GM23338 (cell line): ENCODE data around the gene EGFR. TPM values are rescaled to one million over a fixed set of nuclear protein-coding genes. Genes with fewer than 3 reads are reported as not detected.

ENCODE experiments used
- ATAC-seq: fragments of 200-7000 bp; cut with Tn5 transposase; 3 replicates; pipeline ENCODE4 v1.9.1; 2020
- DNase-seq: peaks from one replicate; pipeline ENCODE4 v3.0.0-alpha.2; 2015; ENCODE audit warnings: low spot score
- H2AFZ ChIP-seq: fragments of 200-600 bp; sonication (generic); 2 replicates; pipeline ENCODE4 v1.8.0; 2016; ENCODE audit warnings: antibody characterized with exemption, mild to moderate bottlenecking, moderate library complexity
- H3F3A ChIP-seq: fragments of 200-600 bp; sonication (generic); replicated peaks from 2 replicates; pipeline ENCODE4 v1.8.0; 2017; ENCODE audit warnings: antibody characterized with exemption, mixed run types, low read depth
- H3K27ac ChIP-seq: fragments of 200-600 bp; sonication (generic); 2 replicates; pipeline ENCODE4 v1.6.1; 2016; ENCODE audit warnings: low read depth
- H3K27me3 ChIP-seq: fragments of 200-600 bp; sonication (generic); 2 replicates; pipeline ENCODE4 v1.8.0; 2016; ENCODE audit warnings: mild to moderate bottlenecking, mixed run types, moderate library complexity; ENCODE audit not compliant: insufficient read depth
- H3K36me3 ChIP-seq: fragments of 200-600 bp; sonication (generic); 2 replicates; pipeline ENCODE4 v1.8.0; 2016; ENCODE audit warnings: mild to moderate bottlenecking; ENCODE audit not compliant: insufficient read depth
- H3K4me1 ChIP-seq: fragments of 200-600 bp; sonication (generic); 2 replicates; pipeline ENCODE4 v1.8.0; 2016; ENCODE audit warnings: mild to moderate bottlenecking, moderate library complexity; ENCODE audit not compliant: insufficient read depth
- H3K4me2 ChIP-seq: fragments of 200-600 bp; sonication (generic); 2 replicates; pipeline ENCODE4 v1.7.1; 2017; ENCODE audit warnings: mixed run types
- H3K4me3 ChIP-seq: fragments of 200-600 bp; sonication (generic); 2 replicates; pipeline ENCODE4 v1.6.1; 2016; ENCODE audit warnings: mixed run types
- H3K79me2 ChIP-seq: fragments of 200-600 bp; sonication (generic); replicated peaks from 2 replicates; pipeline ENCODE4 v1.8.0; 2017; ENCODE audit warnings: mild to moderate bottlenecking; ENCODE audit not compliant: insufficient read depth
- H3K9me2 ChIP-seq: fragments of 200-600 bp; sonication (generic); 2 replicates; pipeline ENCODE4 v1.8.0; 2017; ENCODE audit not compliant: insufficient read depth
- H4K20me1 ChIP-seq: fragments of 200-600 bp; sonication (generic); replicated peaks from 2 replicates; pipeline ENCODE4 v1.8.0; 2017; ENCODE audit warnings: mild to moderate bottlenecking; ENCODE audit not compliant: insufficient read depth
- H3K27ac Mint-ChIP-seq: 2 replicates; pipeline ENCODE4 v1.8.0; 2020; ENCODE audit warnings: inconsistent platforms, mild to moderate bottlenecking, moderate library complexity, mixed read lengths
- H3K27me3 Mint-ChIP-seq: 3 replicates; pipeline ENCODE4 v1.8.0; 2022; ENCODE audit warnings: low read depth, mild to moderate bottlenecking, moderate library complexity, mixed read lengths, inconsistent platforms; ENCODE audit not compliant: insufficient read depth, poor library complexity
- H3K36me3 Mint-ChIP-seq: 3 replicates; pipeline ENCODE4 v1.8.0; 2021; ENCODE audit warnings: low read depth, mild to moderate bottlenecking, inconsistent platforms, moderate library complexity, mixed read lengths
- H3K4me1 Mint-ChIP-seq: 3 replicates; pipeline ENCODE4 v1.8.0; 2020; ENCODE audit warnings: mild to moderate bottlenecking, inconsistent platforms, mixed read lengths
- H3K4me3 Mint-ChIP-seq: 3 replicates; pipeline ENCODE4 v1.8.0; 2021; ENCODE audit warnings: moderate library complexity, mild to moderate bottlenecking, inconsistent platforms, mixed read lengths
- H3K9me3 Mint-ChIP-seq: 3 replicates; pipeline ENCODE4 v1.8.0; 2020; ENCODE audit warnings: moderate library complexity, mild to moderate bottlenecking, inconsistent platforms, mixed read lengths
- CTCF ChIP-seq, 2 experiments: fragments of 200-600 bp in 1 of 2; sonication (generic) in 1 of 2; conservative IDR thresholded peaks; 2 replicates each; pipeline versions ENCODE4 v1.5.1 to v1.6.1; 2016 to 2017; ENCODE audit warnings: antibody characterized with exemption in 2 of 2, low read depth in 2 of 2, mild to moderate bottlenecking in 2 of 2, moderate library complexity in 1 of 2
- JUNB ChIP-seq: IDR thresholded peaks from one replicate; pipeline ENCODE4 v1.6.1; 2016; ENCODE audit warnings: antibody characterized with exemption; ENCODE audit not compliant: unreplicated experiment
- REST ChIP-seq: IDR thresholded peaks from one replicate; pipeline ENCODE4 v1.6.1; 2018; ENCODE audit warnings: antibody characterized with exemption; ENCODE audit not compliant: unreplicated experiment
- ZNF114 ChIP-seq: fragments of 250-450 bp; sonication (Bioruptor Pico); IDR thresholded peaks from 2 replicates; pipeline ENCODE4 v1.5.0; 2020; ENCODE audit warnings: mild to moderate bottlenecking, moderate library complexity
- ZNF331 ChIP-seq: fragments of 250-450 bp; sonication (Bioruptor Pico); IDR thresholded peaks from 2 replicates; pipeline ENCODE4 v1.5.0; 2020; ENCODE audit warnings: low read depth, mild to moderate bottlenecking, moderate library complexity
- polyA plus RNA-seq: library from polyadenylated mRNA; unstranded; fragments of >200 nt; fragmentation: Nextera tagmentation; extraction: Ambion mirVana; gene quantifications from 2 replicates; pipeline ENCODE4 v1.2.1, GENCODE V29; 2016
- total RNA-seq: library from RNA; depleted of rRNA; stranded (reverse); fragments of >200 nt; shearing (Covaris generic); gene quantifications from 2 replicates; pipeline ENCODE4 v1.2.3, GENCODE V29; 2014

The EGFR gene
- total and polyA plus RNA-seq, 2 experiments from 2014 or later, result 1.5 to 4.5 TPM

- no peak overlapping the region for H3K4me3 ChIP-seq
- Mint-ChIP-seq H3K27me3 (peaks cover 3% of the 10 kb centered on the region), H3K4me3 (no peak overlapping the region), H3K9me3 (no peaks in the 10 kb centered on the region), H3K36me3 (no peaks in the 10 kb centered on the region; the same call in 1 of the 3 replicates), H3K4me1 (peaks cover 3% of the 10 kb centered on the region), H3K27ac (no peak overlapping the region)
- ATAC-seq (no peak), DNase-seq (no peak)
- no peaks in the 10 kb centered on the region for H3K27me3 ChIP-seq
- no peak overlapping the region for H2AFZ ChIP-seq
- TF ChIP-seq ZNF331 (CRISPR knock-in tag), result no peak
- no peak for TF ChIP-seq REST
- no peak for TF ChIP-seq ZNF114 (CRISPR knock-in tag)
- H3K9me2 ChIP-seq, result no peaks in the 10 kb centered on the region
- no peaks in the 10 kb centered on the region for H3F3A ChIP-seq
- no peaks in the 10 kb centered on the region for H4K20me1 ChIP-seq
- no peaks in the 10 kb centered on the region for H3K36me3 ChIP-seq
- no peaks in the 10 kb centered on the region for H3K4me1 ChIP-seq
- H3K4me2 ChIP-seq, result no peak overlapping the region
- no peaks in the 10 kb centered on the region for H3K79me2 ChIP-seq
- no peak overlapping the region for H3K27ac ChIP-seq
These were observed 124.2 kb downstream of the EGFR start for GRCh38 chr7:55142919-55143600.

- no peaks in the 10 kb centered on the region for H3K27me3 ChIP-seq
- peak; percentile 73 for DNase-seq
- no peaks in the 10 kb centered on the region for H4K20me1 ChIP-seq
- ATAC-seq, result peak; percentile 97
- Mint-ChIP-seq H3K36me3 (no peaks in the 10 kb centered on the region; the same call in 2 of the 3 replicates), H3K27ac (no peak overlapping the region), H3K27me3 (peaks cover 3% of the 10 kb centered on the region), H3K9me3 (no peaks in the 10 kb centered on the region), H3K4me3 (no peak overlapping the region), H3K4me1 (peaks cover 3% of the 10 kb centered on the region)
- no peaks in the 10 kb centered on the region for H3F3A ChIP-seq
- no peaks in the 10 kb centered on the region for H3K79me2 ChIP-seq
- H3K4me1 ChIP-seq, result no peaks in the 10 kb centered on the region
- H3K4me2 ChIP-seq, result no peak overlapping the region
- H3K4me3 ChIP-seq, result no peak overlapping the region
- H3K27ac ChIP-seq, result no peak overlapping the region
- no peaks in the 10 kb centered on the region for H3K9me2 ChIP-seq
- no peaks in the 10 kb centered on the region for H3K36me3 ChIP-seq
- TF ChIP-seq JUNB, result no peak
- TF ChIP-seq CTCF (conservative IDR thresholded peaks at IDR 0.05; ENCODE audit: low read depth in 2 of 2), result peak; percentile 50 to 74
- H2AFZ ChIP-seq, result no peak overlapping the region; the same call in 1 of the 2 replicates
These were observed 125.8 kb downstream of the EGFR start for GRCh38 chr7:55144333-55145317.
